Left kidney (tissue), 2 donors: Measurements from ENCODE around the gene CLCNKB. TPM values are rescaled to one million over a fixed set of nuclear protein-coding genes. Genes with fewer than 3 reads are reported as not detected.

ENCODE experiments used
- DNase-seq: peaks from one replicate; pipeline ENCODE4 v3.0.0-alpha.2; 2013
- polyA plus RNA-seq: library from polyadenylated mRNA; unstranded; fragments of 120-200 nt; gene quantifications from one replicate; pipeline ENCODE4 v1.2.1, GENCODE V29; 2013; ENCODE audit not compliant: insufficient read length

The CLCNKB gene
- polyA plus RNA-seq, 1 donor = 37.2 TPM

- no peak for DNase-seq
Measured at GRCh38 chr1:16074217-16074616, 30.6 kb downstream of the CLCNKB start.

DNA sequence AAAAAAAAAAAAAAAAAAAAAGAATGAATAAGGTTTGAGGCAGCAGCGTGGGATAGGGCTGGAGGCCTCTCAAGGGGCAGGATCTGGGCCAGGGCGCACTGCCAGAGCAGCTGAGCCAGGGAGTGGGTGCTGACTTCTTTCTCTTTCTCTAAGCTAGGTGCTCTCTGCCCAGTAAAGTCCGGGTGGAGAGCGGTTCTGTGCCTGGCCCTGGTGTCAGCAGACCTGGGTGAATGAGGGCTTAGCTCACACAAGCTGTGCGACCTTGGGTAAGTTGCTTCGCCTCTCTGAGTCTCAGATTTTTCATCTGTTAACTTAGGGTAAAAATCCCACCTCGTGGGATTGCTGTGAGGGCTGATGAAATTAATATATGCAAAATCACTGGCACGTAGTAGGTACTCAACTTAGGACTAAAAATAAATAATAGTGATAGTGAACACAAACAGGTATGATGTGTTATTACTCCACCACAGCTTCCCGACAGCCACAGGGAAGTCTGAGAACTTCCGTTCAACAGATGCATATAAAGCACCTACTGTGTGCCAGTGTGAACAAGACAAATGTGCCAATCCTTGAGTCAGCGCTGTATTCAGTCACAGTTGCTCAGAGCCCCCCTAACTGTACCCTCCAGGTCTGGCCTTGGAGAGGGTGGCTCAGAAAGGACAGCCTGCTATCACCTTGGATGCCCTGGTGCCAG lies 31.9 kb downstream of the CLCNKB start:
- no peak for DNase-seq

DNA sequence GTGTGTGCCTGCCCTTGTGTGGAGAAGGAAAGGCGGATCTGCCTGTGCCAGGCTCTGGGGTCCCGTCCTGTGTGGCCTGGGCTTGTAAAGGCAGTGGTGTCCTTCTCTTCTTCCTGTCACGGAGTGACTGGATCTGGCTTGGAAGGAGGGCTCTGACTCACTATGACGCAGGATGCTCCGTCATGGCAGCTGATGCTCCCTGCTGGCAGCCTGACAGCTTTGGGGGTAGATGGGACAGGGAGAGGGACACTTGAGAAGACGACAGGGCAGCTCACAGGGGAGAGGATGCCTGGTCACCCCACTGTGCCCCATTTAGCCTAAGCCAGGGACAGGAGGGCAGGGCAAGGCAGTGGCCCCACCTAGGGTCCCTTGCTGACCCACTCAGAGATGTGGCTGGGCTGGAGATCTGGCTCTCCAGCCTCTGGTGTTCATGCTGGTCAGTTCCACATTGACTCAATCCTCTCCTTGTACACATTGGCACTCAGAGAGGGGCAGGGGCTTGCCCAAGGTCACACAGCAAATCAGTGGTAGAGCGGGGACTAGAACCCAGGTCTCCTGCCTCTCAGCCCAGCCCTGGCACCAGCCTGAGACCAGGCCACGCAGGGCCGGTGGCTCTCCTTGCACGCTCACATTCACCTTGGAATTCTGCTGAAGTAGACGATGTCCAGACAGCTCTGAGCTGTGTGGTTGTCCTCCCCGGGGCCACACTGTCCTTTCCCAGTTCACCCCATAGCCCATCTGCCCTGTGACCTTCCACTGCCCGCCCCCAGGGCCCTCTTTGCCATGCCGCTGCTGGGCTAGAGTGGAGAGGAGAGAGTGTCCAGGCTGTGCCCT lies 32.7 kb downstream of the CLCNKB start:
- DNase-seq = no peak

GRCh38 chr1:16076865-16077238 lies 33.3 kb downstream of the CLCNKB start:
- DNase-seq = no peak

DNA sequence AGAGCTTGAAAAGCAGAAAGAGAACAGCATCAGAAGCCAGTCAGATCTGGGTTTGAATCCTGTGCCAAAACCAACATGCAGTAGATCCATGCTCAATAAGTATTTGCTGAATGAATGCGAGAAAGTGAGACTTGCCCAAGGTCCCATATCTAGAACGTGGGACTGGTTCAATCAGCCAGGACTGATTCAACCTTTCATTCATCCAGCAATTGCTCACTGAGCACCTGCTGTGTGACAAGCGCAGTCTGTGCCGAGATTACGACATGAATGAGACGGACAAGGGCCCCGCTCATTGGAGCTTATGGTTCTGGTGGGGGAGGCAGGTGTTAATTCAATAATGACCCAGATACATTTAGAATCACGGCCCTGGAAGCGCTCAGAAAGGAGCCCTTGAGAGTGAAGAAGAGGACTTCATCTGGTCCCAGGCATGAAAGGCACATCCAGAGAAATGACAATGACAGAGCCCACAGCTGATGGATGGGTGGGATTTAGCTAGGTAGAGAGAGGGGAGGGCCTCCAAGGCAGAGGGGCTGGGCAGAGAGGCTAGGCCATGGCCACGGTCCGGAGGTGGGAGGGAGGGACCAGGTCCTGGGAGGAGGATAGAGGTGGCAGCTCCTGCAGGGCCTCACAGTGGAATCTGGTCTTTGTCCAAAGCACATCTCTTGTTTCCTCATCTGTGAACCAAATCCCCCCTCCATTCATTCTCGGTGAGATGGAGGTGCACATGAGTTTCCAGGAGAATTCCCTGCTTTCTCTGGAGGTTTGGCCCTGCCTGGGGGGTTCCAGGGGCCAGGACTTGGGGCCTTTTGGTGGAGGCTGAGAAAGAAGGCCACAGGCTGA lies 34.0 kb downstream of the CLCNKB start:
- no peak for DNase-seq

DNA sequence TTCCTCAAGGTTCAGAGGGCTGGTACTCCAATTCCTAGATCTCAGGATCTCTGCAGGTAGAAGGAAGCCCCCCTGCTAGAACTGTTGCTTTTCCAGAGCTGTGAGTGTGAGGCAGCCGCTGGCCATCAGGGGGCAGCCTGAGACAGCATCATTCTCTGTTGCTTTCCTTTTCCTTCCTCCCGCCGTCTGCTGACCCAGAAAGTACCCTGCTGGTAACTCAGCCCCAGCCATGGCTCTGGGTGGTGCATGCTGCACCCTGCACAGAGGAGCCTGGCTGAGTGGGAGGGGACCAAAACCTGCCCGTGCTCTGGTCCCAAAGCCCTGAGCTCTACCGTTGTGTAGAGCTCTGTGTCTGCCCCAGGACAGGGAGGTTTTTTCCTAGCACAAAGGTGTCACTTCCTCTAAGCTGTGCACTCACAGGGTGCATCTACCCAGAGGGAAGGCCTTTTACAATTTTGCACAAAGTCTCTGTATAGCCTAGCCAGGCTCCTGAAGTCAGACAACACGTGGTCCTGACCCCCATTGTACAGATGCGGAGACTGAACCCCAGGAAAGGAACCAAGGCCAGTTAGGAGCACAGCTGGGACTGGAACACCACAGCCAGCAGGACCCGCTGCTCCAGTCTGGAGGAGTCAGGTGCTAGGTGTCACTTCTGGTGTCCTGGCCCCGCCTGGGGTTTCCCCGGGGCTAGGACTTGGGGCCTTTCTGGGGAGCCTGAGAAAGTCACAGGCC lies 35.5 kb downstream of the CLCNKB start:
- DNase-seq = peak; percentile 80

DNA sequence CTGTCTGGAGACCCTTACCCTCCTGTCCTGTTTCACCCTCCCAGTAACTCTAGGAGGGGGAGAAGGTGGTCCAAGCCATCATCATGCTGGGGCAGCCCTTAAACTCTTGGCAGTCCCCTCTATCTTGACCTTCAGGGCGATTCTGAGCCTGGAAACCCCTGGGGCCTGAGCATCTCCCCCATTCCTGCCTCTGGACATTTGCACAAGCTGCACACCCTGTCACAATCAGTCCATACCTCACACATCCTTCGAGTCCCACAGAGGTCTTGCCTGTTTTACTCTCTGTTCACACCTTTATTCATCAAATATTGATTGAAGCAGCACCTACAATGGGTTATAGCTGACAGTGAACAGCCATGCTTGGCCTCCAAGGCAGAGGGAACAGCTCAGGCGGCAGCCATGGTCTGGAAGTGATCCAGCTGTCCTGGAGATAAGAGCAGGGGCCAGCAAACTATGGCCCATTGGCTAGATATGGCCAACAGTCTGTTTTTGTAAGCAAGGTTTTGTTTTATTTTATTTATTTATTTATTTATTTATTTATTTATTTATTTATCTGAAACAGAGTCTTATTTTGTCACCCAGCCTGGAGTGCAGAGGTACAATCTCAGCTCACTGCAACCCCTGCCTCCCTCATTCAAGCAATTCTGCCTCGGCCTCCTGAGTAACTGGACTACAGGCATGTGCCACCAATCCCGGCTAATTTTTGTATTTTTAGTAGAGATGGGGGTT lies 37.0 kb downstream of the CLCNKB start:
- no peak for DNase-seq

GRCh38 chr1:16081636-16082035 lies 38.1 kb downstream of the CLCNKB start:
- DNase-seq = no peak

DNA sequence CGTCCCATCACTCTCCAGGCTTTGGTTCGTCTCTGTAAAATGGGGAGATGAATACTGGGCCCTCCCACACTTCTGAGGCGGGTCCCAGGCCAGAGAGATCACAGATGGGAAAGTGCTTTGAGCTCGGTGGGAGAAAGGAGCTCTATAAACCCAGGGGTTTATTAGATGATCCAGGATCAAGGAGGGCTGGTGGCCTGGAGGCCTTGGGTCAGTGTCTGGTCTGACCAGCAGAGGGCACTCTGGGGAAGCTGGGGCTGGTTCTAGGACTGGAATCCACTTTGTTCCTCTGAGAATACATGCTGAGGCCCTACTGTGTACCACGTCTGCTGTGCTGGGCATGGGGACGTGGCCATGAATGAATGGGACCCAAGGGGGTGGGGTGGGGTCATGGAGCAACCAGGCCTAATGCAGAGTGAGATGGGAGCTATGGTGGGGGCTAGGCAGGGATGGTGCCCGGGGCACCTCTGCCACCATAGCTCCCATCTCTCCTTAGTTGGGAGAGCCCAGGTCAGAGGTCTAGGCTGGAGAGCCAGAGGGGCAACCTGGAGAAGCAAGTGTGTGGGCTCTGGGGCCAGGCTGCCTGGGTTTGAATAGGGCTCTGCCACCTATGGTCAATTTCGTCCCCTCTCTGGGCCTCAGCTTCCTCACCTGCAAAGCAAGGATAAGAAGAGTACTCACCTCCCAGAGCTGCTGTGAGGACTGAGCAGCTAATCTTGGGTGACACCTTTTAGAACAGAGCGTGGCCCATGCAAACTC lies 38.9 kb downstream of the CLCNKB start:
- DNase-seq = peak; percentile 45

DNA sequence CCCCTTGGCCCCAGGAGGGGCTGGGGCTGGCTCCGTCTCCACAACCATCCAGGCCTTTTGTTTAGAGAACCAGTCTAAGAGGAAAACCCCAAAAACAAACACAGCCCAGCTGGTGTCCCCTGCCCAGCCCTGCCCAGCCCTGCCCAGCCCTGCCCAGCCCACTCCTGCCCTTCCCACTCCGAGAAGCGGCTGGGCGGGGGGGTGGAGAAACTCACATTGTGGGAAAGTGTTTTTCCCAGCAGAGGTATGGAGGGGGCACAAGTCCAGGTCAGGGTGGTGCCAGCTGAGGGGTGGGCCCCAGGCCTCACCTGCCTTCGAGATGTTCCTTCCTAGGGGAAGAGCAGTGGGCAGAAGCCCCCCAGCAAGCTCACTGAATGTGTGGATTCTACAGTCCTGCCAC lies 39.9 kb downstream of the CLCNKB start:
- DNase-seq = no peak

DNA sequence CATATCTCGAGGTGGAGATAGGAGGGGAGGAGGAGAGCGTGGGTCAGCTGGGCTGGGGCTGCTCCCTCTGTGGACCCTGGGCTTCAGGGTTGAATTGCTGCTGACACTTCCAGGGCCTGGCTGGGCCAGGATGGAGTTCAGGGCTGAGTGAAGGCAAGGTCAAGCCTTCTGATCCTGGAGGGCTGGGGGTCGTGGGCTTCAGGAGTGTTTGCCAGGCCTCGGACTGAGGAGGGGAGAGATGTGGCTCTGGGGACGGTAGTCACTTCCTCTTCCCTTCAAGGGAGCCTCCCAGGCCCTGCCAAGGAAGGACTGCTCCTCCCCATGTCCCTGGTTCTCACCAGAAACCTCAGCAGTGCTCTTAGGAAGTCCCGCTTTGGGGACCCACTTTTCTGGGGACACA lies 41.9 kb downstream of the CLCNKB start:
- DNase-seq = no peak

DNA sequence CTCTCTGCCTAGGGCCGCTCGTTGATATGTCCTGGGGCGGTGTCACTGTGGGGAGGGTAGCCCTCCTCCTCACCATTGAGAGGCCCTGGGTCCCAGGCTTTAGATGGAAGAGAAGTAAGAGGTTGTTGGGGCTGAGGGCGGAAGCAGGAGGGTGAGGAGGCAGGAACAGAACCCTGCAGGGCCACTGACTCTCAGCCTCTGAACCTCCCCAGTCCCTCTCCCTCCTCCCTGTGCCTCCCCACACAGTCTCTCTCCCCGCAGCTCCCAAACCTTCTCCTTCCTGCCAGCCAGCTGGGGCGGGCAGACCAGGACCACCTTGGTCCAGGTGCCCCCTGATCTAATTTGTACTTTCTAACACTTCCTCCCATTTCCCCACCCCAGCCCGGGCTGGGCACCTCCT lies 44.2 kb downstream of the CLCNKB start:
- no peak for DNase-seq

- DNase-seq = no peak
Measured at GRCh38 chr1:16088351-16088911, 44.8 kb downstream of the CLCNKB start.

- DNase-seq = no peak
Measured at GRCh38 chr1:16088996-16089395, 45.4 kb downstream of the CLCNKB start.

GRCh38 chr1:16090076-16090826 lies 46.7 kb downstream of the CLCNKB start:
- DNase-seq = no peak

GRCh38 chr1:16091296-16091695 lies 47.7 kb downstream of the CLCNKB start:
- no peak for DNase-seq

DNA sequence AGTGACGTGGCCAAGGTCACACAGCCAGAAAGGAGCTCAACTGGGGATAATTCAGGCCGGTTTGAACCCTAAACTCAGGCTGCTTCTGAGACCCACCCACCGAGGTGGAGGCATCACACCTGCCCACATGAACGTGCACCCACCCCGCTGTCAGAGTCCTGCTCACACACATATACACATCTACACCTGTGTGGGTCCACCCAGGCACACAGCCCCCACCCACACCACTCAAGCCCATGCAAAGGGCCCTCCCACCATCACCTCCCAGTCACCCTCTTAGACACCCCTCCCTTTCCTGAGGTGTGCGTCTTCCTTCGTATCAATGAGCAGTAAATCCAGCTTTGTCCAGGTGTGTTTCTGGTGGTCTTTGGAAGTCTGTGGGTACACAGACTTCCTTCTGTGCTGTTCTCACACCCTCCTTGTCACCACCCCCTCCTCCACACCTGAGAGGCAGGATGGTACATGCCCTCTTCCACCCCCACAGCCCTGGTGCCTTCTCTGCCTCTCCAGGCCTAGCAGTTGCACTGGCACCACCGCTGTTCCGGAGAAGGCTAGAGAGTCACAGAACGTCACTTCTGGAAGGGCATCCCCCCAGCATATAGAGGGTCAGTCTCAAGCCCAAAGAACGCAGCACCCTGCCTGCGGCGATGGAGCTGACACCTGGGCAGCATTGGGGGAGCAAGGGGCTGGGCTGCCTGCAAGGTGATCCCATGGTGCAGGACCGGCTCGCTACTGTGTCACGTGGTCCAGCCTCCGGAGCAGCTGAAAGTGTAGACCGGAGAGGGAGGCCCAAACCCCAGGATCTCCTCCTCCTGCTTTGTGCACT lies 48.7 kb downstream of the CLCNKB start:
- no peak for DNase-seq

DNA sequence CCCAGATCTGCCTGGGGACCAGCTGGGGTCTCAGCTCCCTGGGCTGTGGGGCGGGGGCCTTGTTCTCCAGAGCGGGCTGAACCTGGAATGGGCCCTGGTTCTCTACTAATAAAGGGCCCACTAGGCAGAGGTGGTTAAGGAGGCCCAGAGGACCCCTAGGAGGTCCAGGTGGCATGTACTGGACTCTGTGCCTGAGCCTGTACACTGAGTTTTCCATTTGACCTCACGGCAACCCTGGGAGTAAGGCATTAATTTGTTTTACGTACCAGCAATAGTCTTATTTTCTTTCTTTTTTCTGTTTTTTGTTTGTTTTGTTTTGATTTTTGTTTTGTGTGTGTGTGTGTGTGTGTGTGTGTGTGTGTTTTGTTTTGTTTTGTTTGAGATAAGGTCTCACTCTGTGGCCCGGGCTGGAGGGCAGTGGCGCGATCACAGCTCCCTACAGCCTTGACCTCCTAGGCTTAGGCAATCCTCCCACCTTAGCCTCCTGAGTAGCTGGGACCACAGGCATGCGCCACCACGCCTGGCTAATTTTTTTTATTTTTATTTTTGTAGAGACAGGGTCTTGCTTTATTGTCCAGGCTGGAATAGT lies 49.4 kb downstream of the CLCNKB start:
- no peak for DNase-seq
